HAP-1 (cell line): ENCODE data around the gene TIMM8B.
"Not testable (repeated sequence)": the region's sequence is repeated elsewhere in the genome, so short reads cannot be mapped to it uniquely, and the experiment has no call there.

Experiments used
- DNase-seq, 2 experiments: peaks; one replicate each; pipeline ENCODE4 v3.0.0-alpha.2; 2016 to 2020; ENCODE audit warnings: low spot score in 2 of 2
- H3K27me3 ChIP-seq: fragments of 250-450 bp; sonication (Bioruptor Pico); 2 replicates; pipeline ENCODE4 v1.5.1; 2020; ENCODE audit warnings: low read depth, mild to moderate bottlenecking, moderate library complexity
- H3K36me3 ChIP-seq: fragments of 250-450 bp; sonication (Bioruptor Pico); replicated peaks from 2 replicates; pipeline ENCODE4 v1.5.1; 2020; ENCODE audit warnings: mild to moderate bottlenecking
- H3K4me1 ChIP-seq: fragments of 250-450 bp; sonication (Bioruptor Pico); 2 replicates; pipeline ENCODE4 v1.5.1; 2020; ENCODE audit warnings: mild to moderate bottlenecking
- H3K4me3 ChIP-seq: fragments of 250-450 bp; sonication (Bioruptor Pico); 2 replicates; pipeline ENCODE4 v1.5.1; 2020; ENCODE audit warnings: mild to moderate bottlenecking, moderate library complexity
- H3K9me3 ChIP-seq: fragments of 250-450 bp; sonication (Bioruptor Pico); 2 replicates; pipeline ENCODE4 v1.5.1; 2020; ENCODE audit warnings: mild to moderate bottlenecking, moderate library complexity
- in situ Hi-C: fragments of 300-500 bp; cut with MboI; formaldehyde crosslinking; loops from 3 replicates; pipeline ENCODE4 v1.14.3; 2020; ENCODE audit warnings: low sequenced_read_pairs, inconsistent platforms, mixed read lengths

TIMM8B gene

GRCh38 chr11:112103446-112103845 is 16.9 kb upstream of the TIMM8B start:
- DNase-seq = no peak

GRCh38 chr11:112100462-112100861 is 13.9 kb upstream of the TIMM8B start:
- DNase-seq = no peak
- in situ Hi-C loops = no loop called here
- H3K4me1 ChIP-seq = no peaks in the 10 kb centered on the region
- H3K27me3 ChIP-seq = no peaks in the 10 kb centered on the region
- no peaks in the 10 kb centered on the region for H3K9me3 ChIP-seq
- H3K4me3 ChIP-seq = no peak overlapping the region
- peaks cover 5% of the 10 kb centered on the region for H3K36me3 ChIP-seq

More at GRCh38 chr11:112103446-112103845, 16.9 kb upstream of the TIMM8B start:
- in situ Hi-C loops = no loop called here
- no peak overlapping the region for H3K4me3 ChIP-seq
- H3K36me3 ChIP-seq = no peaks in the 10 kb centered on the region
- no peaks in the 10 kb centered on the region for H3K4me1 ChIP-seq
- no peaks in the 10 kb centered on the region for H3K27me3 ChIP-seq
- no peaks in the 10 kb centered on the region for H3K9me3 ChIP-seq

- no peaks in the 10 kb centered on the region for H3K9me3 ChIP-seq
- no peak for DNase-seq
- in situ Hi-C loops = no loop called here
- no peaks in the 10 kb centered on the region for H3K4me1 ChIP-seq
- no peak overlapping the region for H3K4me3 ChIP-seq
- peaks cover 26% of the 10 kb centered on the region for H3K36me3 ChIP-seq
- H3K27me3 ChIP-seq = no peaks in the 10 kb centered on the region
Measured at GRCh38 chr11:112097734-112098528, 11.4 kb upstream of the TIMM8B start.

GRCh38 chr11:112096194-112096593 is 9.6 kb upstream of the TIMM8B start:
- in situ Hi-C loops = no loop called here
- no peak for DNase-seq
- Histone ChIP-seq H3K4me3 (no peak overlapping the region), H3K4me1 (no peaks in the 10 kb centered on the region), H3K9me3 (no peaks in the 10 kb centered on the region), H3K36me3 (peaks cover 39% of the 10 kb centered on the region), H3K27me3 (no peaks in the 10 kb centered on the region)

GRCh38 chr11:112095302-112095701 is 8.7 kb upstream of the TIMM8B start:
- H3K36me3 ChIP-seq = peaks cover 45% of the 10 kb centered on the region
- in situ Hi-C loops, H3K27me3 ChIP-seq, H3K9me3 ChIP-seq, DNase-seq, H3K4me1 ChIP-seq, H3K4me3 ChIP-seq: not testable (repeated sequence)

- Histone ChIP-seq H3K4me1 (peaks cover 12% of the 10 kb centered on the region), H3K36me3 (peaks cover 75% of the 10 kb centered on the region), H3K9me3 (no peaks in the 10 kb centered on the region), H3K27me3 (no peaks in the 10 kb centered on the region), H3K4me3 (peak overlapping the region; percentile 74)
- no peak for DNase-seq
- in situ Hi-C loops = loop anchor here (10.0 kb wide), 1 partner anchor 212 kb away; the partner anchor contains the start of genes ALG9, CFAP68 and FDXACB1
Measured at GRCh38 chr11:112087212-112087611, 656 bp upstream of the TIMM8B start.

- H3K4me3 ChIP-seq = peak overlapping the region; percentile 74
- H3K27me3 ChIP-seq = no peaks in the 10 kb centered on the region
- in situ Hi-C loops = loop anchor here (10.0 kb wide), 1 partner anchor 211 kb away; the partner anchor contains the start of genes ALG9, CFAP68 and FDXACB1
- DNase-seq = peak in 1 of 2 experiments; percentile 31
- H3K36me3 ChIP-seq = peaks cover 72% of the 10 kb centered on the region
- peaks cover 12% of the 10 kb centered on the region for H3K4me1 ChIP-seq
- H3K9me3 ChIP-seq = no peaks in the 10 kb centered on the region
Measured at GRCh38 chr11:112085822-112086421, 634 bp downstream of the TIMM8B start.

- Histone ChIP-seq H3K4me3 (no peak overlapping the region), H3K27me3 (no peaks in the 10 kb centered on the region), H3K4me1 (peaks cover 8% of the 10 kb centered on the region), H3K9me3 (no peaks in the 10 kb centered on the region), H3K36me3 (peaks cover 70% of the 10 kb centered on the region)
- in situ Hi-C loops = loop anchor here (10.0 kb wide), 1 partner anchor 208 kb away; the partner anchor contains the start of genes ALG9, CFAP68 and FDXACB1
- no peak for DNase-seq
Measured at GRCh38 chr11:112082729-112083128, 3.8 kb downstream of the TIMM8B start.

- in situ Hi-C loops = no loop called here
- Histone ChIP-seq H3K4me3 (peak within 1 kb of the TSS; percentile 93), H3K27me3 (no peaks in the 10 kb centered on the region; the same call in 1 of the 2 replicates), H3K9me3 (no peaks in the 10 kb centered on the region), H3K4me1 (peaks cover 5% of the 10 kb centered on the region; the same call in 1 of the 2 replicates), H3K36me3 (peaks cover 31% of the 10 kb centered on the region)
- peak; percentile 81 to 83 for DNase-seq
Measured at GRCh38 chr11:112073941-112074811, 12.4 kb downstream of the TIMM8B start, which contains the start of the genes NKAPD1 and PIH1D2. TSS of gene NKAPD1 (plus strand) at chr11:112074299. CDS start at chr11:112075575, 1,276 bp downstream. TSS of gene PIH1D2 (minus strand) at chr11:112074017. CDS start at chr11:112073174, 843 bp downstream.

GRCh38 chr11:112062923-112063322 is 23.6 kb downstream of the TIMM8B start:
- Histone ChIP-seq H3K36me3 (peaks cover 32% of the 10 kb centered on the region), H3K4me1 (no peaks in the 10 kb centered on the region), H3K9me3 (no peaks in the 10 kb centered on the region), H3K27me3 (no peaks in the 10 kb centered on the region), H3K4me3 (no peak overlapping the region)
- no peak for DNase-seq
- in situ Hi-C loops = no loop called here

GRCh38 chr11:112058103-112058502 is 28.5 kb downstream of the TIMM8B start:
- Histone ChIP-seq H3K4me1 (no peaks in the 10 kb centered on the region), H3K36me3 (peaks cover 68% of the 10 kb centered on the region), H3K27me3 (no peaks in the 10 kb centered on the region), H3K4me3 (no peak overlapping the region), H3K9me3 (no peaks in the 10 kb centered on the region)
- in situ Hi-C loops = no loop called here
- DNase-seq = no peak

- H3K4me1 ChIP-seq = no peaks in the 10 kb centered on the region
- H3K27me3 ChIP-seq = no peaks in the 10 kb centered on the region
- H3K4me3 ChIP-seq = no peak overlapping the region
- DNase-seq = no peak
- no peaks in the 10 kb centered on the region for H3K9me3 ChIP-seq
- peaks cover 67% of the 10 kb centered on the region for H3K36me3 ChIP-seq
- in situ Hi-C loops = no loop called here
Measured at GRCh38 chr11:112057170-112057569, 29.4 kb downstream of the TIMM8B start.

GRCh38 chr11:112051768-112052167 is 34.8 kb downstream of the TIMM8B start:
- DNase-seq = no peak
- in situ Hi-C loops = no loop called here
- Histone ChIP-seq H3K4me3 (no peak overlapping the region), H3K27me3 (no peaks in the 10 kb centered on the region), H3K9me3 (no peaks in the 10 kb centered on the region), H3K4me1 (no peaks in the 10 kb centered on the region), H3K36me3 (peaks cover 75% of the 10 kb centered on the region)
